GM12801 (cell line): Measurements from ENCODE around the gene CNST.

Experiments
- TF ChIP-seq, protein P1 (sequence below): IDR thresholded peaks from one replicate; pipeline ENCODE4 v1.5.1; 2011; ENCODE audit warnings: control low read depth; ENCODE audit not compliant: insufficient read length; ENCODE audit errors: extremely low read depth

CNST gene

GRCh38 chr1:246591047-246591446 is 24.8 kb downstream of the CNST start:
- TF ChIP-seq, protein P1, sequence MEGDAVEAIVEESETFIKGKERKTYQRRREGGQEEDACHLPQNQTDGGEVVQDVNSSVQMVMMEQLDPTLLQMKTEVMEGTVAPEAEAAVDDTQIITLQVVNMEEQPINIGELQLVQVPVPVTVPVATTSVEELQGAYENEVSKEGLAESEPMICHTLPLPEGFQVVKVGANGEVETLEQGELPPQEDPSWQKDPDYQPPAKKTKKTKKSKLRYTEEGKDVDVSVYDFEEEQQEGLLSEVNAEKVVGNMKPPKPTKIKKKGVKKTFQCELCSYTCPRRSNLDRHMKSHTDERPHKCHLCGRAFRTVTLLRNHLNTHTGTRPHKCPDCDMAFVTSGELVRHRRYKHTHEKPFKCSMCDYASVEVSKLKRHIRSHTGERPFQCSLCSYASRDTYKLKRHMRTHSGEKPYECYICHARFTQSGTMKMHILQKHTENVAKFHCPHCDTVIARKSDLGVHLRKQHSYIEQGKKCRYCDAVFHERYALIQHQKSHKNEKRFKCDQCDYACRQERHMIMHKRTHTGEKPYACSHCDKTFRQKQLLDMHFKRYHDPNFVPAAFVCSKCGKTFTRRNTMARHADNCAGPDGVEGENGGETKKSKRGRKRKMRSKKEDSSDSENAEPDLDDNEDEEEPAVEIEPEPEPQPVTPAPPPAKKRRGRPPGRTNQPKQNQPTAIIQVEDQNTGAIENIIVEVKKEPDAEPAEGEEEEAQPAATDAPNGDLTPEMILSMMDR: no peak

- TF ChIP-seq, protein P1: no peak
These were observed 25.2 kb downstream of the CNST start for GRCh38 chr1:246591504-246591903.

GRCh38 chr1:246591958-246592357 is 25.7 kb downstream of the CNST start:
- TF ChIP-seq, protein P1: no peak

GRCh38 chr1:246592695-246593094 is 26.4 kb downstream of the CNST start:
- TF ChIP-seq, protein P1: no peak

DNA sequence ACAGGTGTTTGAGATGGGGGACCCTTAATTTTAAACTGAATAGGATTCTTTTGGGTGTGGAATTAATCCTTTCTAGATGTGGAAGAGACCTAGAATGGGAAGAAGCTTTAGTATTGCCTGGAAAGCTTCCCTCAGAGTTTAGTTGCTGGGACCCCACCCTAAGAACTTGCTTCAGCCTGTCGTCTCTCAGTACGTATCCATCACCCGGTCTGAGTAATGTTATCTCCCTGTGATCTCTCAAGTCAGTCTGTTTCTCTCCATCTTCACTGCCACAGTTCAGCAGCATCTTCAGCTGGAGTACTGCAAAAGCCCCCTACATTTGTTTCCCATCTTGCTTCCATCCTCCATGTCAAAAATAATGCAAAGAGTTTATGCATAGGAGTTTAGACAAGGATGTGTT is 28.9 kb downstream of the CNST start:
- TF ChIP-seq, protein P1: no peak

DNA sequence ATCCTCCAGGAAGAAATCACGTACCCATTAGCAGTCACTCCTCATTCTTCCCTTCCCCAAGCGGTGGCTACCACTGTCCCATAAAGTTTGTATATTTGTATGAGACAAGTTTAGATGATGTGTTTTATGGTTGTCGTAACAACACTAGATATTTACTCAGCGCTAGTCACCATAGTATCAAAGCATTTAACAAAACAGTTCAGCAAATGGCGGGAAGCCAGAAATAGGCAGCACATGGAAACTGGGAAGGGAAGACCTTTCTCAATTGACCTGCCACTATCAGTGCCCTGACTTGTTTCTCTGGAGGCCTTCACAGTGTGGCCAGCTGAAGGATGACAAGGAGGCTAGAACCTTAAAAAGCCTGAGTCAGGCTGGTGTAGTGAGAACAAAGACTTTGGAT is 31.1 kb downstream of the CNST start:
- TF ChIP-seq, protein P1: no peak

DNA sequence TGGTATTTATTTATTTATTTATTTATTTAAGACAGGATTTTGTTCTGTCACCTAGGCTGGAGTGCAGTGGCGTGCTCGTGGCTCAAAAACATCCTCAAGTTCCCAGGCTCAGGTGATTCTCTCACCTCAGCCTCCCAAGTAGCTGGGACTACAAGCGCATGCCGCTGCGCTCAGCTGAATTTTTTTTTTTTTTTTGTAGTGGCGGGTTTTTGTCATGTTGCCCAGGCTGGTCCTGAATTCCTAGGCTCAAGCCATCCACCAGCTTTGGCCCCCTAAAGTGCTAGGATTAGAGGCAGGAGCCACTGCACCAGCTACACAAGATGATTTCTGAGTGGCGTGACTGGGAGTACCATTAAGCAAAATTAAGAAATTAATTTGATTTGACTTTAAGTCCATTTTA is 31.7 kb downstream of the CNST start:
- TF ChIP-seq, protein P1: no peak

DNA sequence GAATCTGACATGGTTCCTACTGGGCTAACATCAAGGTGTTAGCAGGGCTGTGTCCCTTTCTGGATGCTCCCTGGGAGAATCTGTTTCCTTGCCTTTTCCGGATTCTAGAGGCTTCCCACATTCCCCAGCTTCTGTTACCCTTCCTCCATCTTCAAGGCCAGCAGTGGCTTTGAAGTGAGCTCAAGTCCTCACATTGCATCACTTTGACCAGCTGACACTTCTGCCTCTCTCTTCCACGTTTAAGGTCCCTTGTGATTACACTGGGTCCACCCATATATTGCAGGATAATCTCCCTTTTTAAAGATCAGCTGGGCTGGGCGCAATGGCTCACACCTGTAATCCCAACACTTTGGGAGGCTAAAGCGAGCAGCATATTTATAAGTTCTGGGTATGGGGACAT is 33.1 kb downstream of the CNST start:
- TF ChIP-seq, protein P1: no peak
